Psoas muscle (tissue), 8 donors: ENCODE data around the gene CLDN12. TPM values are rescaled to one million over a fixed set of nuclear protein-coding genes. Genes with fewer than 3 reads are reported as not detected.

Source experiments
- ATAC-seq, 4 donors: fragments of 200-7000 bp; cut with Tn5 transposase; one replicate each; pipeline ENCODE4 v1.9.1; 2020; ENCODE audit warnings: moderate library complexity in 3 of 4, mild to moderate bottlenecking in 2 of 4
- DNase-seq, 2 donors: peaks; one replicate each; pipeline ENCODE4 v3.0.0-alpha.2; 2020
- H3K27ac ChIP-seq: fragments of 200-600 bp; one replicate; pipeline ENCODE4 v1.8.0; 2022
- H3K27me3 ChIP-seq, 3 donors: fragments of 200-600 bp in 1 of 3; one replicate each; pipeline versions ENCODE4 v1.6.1 to v1.8.0; 2013 to 2022; ENCODE audit warnings: low read length in 2 of 3, mild to moderate bottlenecking in 2 of 3, moderate library complexity in 1 of 3; ENCODE audit not compliant: insufficient read depth in 3 of 3
- H3K36me3 ChIP-seq, 2 donors: fragments of 200-600 bp in 1 of 2; one replicate each; pipeline versions ENCODE4 v1.6.1 to v1.8.0; 2013 to 2022; ENCODE audit warnings: low read depth in 1 of 2, mild to moderate bottlenecking in 1 of 2, moderate library complexity in 1 of 2; ENCODE audit not compliant: insufficient read depth in 1 of 2
- H3K4me1 ChIP-seq: fragments of 200-600 bp; one replicate; pipeline ENCODE4 v1.8.0; 2022
- H3K4me3 ChIP-seq: fragments of 200-600 bp; one replicate; pipeline ENCODE4 v1.8.0; 2022; ENCODE audit warnings: mild to moderate bottlenecking
- H3K9me3 ChIP-seq: fragments of 200-600 bp; one replicate; pipeline ENCODE4 v1.8.0; 2022
- WGBS, 3 donors: extraction: QIAGEN DNeasy Blood & Tissue Kit; methylation state at CpG; one replicate each; pipeline versions ENCODE4 v1.1.6 to v1.1.7; 2013; 5-methylcytosine and 5-hydroxymethylcytosine counted together
- intact Hi-C, 2 donors: fragments of 100-400 bp; cut with DNase I; formaldehyde crosslinking; loops; one replicate each; pipeline versions ENCODE4 v1.11.0 to v1.14.2; 2022
- polyA plus RNA-seq, 3 donors: library from polyadenylated mRNA; stranded (reverse); fragments of 200-250 nt; gene quantifications; one replicate each; pipeline ENCODE4 v1.2.3, GENCODE V29; 2013
- total RNA-seq, 4 donors: library from RNA; stranded (reverse); fragmentation: NEBNext Ultra II Directional in 2 of 4; extraction: Animal tissue kit (Norgen Biotek cat#: 25700) in 2 of 4; gene quantifications; one replicate each; pipeline versions ENCODE4 v1.2.1 to v1.2.4, GENCODE V29; 2021 to 2023
- TF ChIP-seq, protein P1 (sequence below): fragments of 200-600 bp; IDR thresholded peaks from one replicate; pipeline ENCODE4 v1.8.0; 2022; ENCODE audit warnings: antibody characterized with exemption
- donor health status: healthy with polysubstance abuse.
- donor health status: DM: no; HTN: no; CAD: no; lungs with moderate emphysema.
- donor health status: Bipolar disorder and iron deficiency.
- donor health status: healthy.
- donor health status: DM: yes; HTN: yes; CAD: no.
- donor health status: DM: no; HTN: no; CAD: no.
- donor health status: DM: no; HTN: no; CAD: no.
- donor health status: DM: yes; HTN: yes; CAD: no.

Gene CLDN12
- total and polyA plus RNA-seq, 7 donors, result 16.3 to 42.2 (median 28.1) TPM

DNA sequence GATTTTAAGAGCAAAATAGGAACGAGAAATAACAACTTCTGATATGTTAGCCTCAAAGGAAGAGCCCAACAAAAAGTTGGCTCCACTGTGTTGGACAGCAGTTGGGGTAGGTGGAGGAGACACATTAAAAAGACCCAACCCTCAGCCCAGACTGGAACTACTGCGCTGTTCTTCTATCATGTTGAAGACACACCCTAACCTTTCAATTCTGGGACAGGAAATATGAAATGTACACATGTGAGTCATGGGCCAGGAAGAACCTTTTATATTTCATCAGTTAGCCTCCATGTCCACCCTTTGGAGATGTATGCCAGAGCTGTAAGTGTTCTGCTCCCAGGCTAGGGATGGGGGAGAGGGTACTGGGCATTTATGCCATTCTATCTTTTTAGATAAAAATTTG is 22.1 kb downstream of the CLDN12 start:
- WGBS, 3 donors, result 53 to 94% (median 90%) methylated on average over 2 of the region's 2 CpGs
- TF ChIP-seq, protein P1, sequence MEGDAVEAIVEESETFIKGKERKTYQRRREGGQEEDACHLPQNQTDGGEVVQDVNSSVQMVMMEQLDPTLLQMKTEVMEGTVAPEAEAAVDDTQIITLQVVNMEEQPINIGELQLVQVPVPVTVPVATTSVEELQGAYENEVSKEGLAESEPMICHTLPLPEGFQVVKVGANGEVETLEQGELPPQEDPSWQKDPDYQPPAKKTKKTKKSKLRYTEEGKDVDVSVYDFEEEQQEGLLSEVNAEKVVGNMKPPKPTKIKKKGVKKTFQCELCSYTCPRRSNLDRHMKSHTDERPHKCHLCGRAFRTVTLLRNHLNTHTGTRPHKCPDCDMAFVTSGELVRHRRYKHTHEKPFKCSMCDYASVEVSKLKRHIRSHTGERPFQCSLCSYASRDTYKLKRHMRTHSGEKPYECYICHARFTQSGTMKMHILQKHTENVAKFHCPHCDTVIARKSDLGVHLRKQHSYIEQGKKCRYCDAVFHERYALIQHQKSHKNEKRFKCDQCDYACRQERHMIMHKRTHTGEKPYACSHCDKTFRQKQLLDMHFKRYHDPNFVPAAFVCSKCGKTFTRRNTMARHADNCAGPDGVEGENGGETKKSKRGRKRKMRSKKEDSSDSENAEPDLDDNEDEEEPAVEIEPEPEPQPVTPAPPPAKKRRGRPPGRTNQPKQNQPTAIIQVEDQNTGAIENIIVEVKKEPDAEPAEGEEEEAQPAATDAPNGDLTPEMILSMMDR, result no peak

DNA sequence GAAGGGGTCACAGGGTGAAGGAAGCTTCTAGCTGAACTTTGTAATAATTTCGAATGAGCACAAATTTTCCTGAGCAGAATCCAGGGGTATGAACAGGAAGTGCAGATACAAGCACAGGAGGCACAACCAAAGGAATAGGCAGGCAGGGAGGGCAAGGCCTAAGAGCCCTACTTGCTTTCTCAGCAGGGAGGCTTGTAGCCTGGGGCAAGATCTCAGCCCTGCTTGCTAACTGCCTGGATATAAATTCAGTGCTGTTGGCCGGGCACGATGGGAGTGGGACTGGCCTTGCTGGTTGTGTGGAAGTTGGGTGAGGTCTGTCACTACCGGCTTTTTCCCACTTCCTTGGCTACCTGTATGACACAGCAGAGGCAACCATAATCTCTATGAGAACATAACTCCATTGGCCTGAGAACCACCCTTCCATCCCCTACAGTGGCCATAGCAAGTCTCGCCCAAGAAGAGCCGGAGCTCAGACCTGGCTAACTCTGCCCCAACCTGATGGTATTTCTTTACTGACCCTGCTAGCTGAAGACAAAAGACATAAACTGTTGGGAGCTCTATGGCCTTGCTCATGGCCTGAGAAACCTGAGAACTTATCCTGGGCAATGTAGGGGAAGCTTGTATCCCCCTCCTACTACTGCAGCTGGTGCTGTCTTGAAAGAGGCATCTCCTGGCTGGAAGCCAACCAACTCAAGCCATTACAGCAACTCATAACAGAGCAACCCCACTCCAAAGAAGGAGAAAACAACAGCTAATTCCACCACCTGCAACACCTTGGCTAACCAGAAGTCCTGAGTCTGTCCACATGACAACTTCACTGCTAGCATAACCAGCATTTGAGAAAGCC is 27.6 kb downstream of the CLDN12 start:
- DNase-seq (no peak), ATAC-seq (peak in 1 of 4 donors; percentile 42)
- TF ChIP-seq, protein P1, result no peak
- Histone ChIP-seq H3K36me3 (no peaks in the 10 kb centered on the region), H3K4me1 (no peaks in the 10 kb centered on the region), H3K27ac (no peak overlapping the region), H3K27me3 (no peaks in the 10 kb centered on the region), H3K4me3 (no peak overlapping the region), H3K9me3 (no peaks in the 10 kb centered on the region)
- 87 to 93% (median 89%) methylated on average over 6 of the region's 6 CpGs for WGBS, 3 donors
- intact Hi-C loops, result no loop called here

More for the DNA sequence above, 22.1 kb downstream of the CLDN12 start:
- ATAC-seq, result no peak
- H3K4me1 ChIP-seq, result no peaks in the 10 kb centered on the region
- no peaks in the 10 kb centered on the region for H3K36me3 ChIP-seq
- no peak overlapping the region for H3K27ac ChIP-seq
- intact Hi-C loops, result loop anchor here in 1 of 2 donors (5.0 kb wide), 2 partner anchors 113 to 273 kb away; partner anchors contain the start of gene STEAP1
- no peak for DNase-seq
- H3K4me3 ChIP-seq, result no peak overlapping the region
- no peaks in the 10 kb centered on the region for H3K27me3 ChIP-seq
- no peaks in the 10 kb centered on the region for H3K9me3 ChIP-seq

DNA sequence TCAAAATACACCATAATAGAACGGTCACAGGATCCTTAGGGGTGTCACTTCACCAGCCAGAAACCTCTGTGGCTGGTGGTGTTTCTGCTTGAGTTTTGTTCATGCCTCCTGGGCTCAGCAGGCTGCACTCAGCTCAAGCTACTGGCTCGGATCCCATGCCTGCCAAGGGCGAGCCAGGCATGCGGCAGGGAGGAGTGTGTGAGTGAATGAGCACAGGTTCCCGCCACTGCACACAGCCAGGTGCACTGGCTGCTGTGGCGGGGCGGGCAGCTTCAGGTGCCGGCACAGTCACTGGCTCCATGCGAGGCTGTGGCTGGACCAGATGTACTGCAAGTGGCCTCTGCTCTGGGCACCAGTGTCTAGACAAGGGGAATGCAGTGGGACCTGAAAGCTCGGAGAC is 29.5 kb downstream of the CLDN12 start:
- intact Hi-C loops, result no loop called here
- no peaks in the 10 kb centered on the region for H3K9me3 ChIP-seq
- no peaks in the 10 kb centered on the region for H3K4me1 ChIP-seq
- TF ChIP-seq, protein P1, result no peak
- H3K27ac ChIP-seq, result no peak overlapping the region
- DNase-seq (no peak), ATAC-seq (no peak)
- H3K36me3 ChIP-seq, result no peaks in the 10 kb centered on the region
- no peaks in the 10 kb centered on the region for H3K27me3 ChIP-seq
- 70 to 79% (median 74%) methylated on average over 9 to 10 of the region's 10 CpGs for WGBS, 3 donors
- no peak overlapping the region for H3K4me3 ChIP-seq

DNA sequence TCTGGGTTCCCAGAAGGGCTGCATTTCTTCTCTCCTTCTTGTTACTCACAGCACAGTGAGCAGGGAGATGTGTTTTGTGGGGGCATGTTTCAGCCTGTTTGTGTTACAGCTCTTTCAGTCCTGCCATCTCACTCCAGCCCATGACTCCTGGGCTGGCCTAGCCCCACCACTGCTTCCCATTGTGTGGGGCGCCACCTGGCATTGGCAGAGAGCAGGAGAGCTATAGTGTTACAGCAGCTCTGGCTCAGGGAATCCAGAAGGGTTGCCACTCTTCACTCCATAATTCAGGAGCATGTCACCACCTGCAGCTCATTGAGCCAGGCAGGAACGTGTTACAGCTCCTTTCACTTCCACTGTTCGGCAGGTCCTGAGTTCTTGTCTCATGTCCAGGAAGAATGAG is 30.0 kb downstream of the CLDN12 start:
- WGBS, 3 donors, result 52 to 73% (median 66%) methylated on average over 3 of the region's 3 CpGs
- TF ChIP-seq, protein P1, result no peak
- H3K27me3 ChIP-seq, result no peaks in the 10 kb centered on the region
- intact Hi-C loops, result no loop called here
- DNase-seq (no peak), ATAC-seq (peak in 1 of 4 donors; percentile 49)
- peaks cover 1% of the 10 kb centered on the region for H3K9me3 ChIP-seq
- no peak overlapping the region for H3K27ac ChIP-seq
- no peak overlapping the region for H3K4me3 ChIP-seq
- H3K36me3 ChIP-seq, result no peaks in the 10 kb centered on the region
- H3K4me1 ChIP-seq, result no peaks in the 10 kb centered on the region
